Fibroblast of upper back skin (primary cell): ENCODE measurements around the gene MDC1.
"Not testable (repeated sequence)": the region's sequence is repeated elsewhere in the genome, so short reads cannot be mapped to it uniquely, and the experiment has no call there.

Experiments
- DNase-seq: peaks from one replicate; pipeline ENCODE4 v3.0.0-alpha.2; 2013

The MDC1 gene

GRCh38 chr6:30744054-30744805 lies 27.1 kb upstream of the MDC1 start, which contains the start of gene IER3:
TSS of gene IER3 (minus strand) at chr6:30744547. CDS start at chr6:30744518, 29 bp downstream.
- peak; percentile 95 for DNase-seq

- DNase-seq: no peak
Observed at GRCh38 chr6:30743099-30744053, 26.3 kb upstream of the MDC1 start.

- DNase-seq: peak; percentile 96
Observed at GRCh38 chr6:30742316-30743098, 25.4 kb upstream of the MDC1 start, which contains the start of gene FLOT1. TSS of gene FLOT1 (minus strand) at chr6:30742687. CDS start at chr6:30742189, 498 bp downstream.

DNA sequence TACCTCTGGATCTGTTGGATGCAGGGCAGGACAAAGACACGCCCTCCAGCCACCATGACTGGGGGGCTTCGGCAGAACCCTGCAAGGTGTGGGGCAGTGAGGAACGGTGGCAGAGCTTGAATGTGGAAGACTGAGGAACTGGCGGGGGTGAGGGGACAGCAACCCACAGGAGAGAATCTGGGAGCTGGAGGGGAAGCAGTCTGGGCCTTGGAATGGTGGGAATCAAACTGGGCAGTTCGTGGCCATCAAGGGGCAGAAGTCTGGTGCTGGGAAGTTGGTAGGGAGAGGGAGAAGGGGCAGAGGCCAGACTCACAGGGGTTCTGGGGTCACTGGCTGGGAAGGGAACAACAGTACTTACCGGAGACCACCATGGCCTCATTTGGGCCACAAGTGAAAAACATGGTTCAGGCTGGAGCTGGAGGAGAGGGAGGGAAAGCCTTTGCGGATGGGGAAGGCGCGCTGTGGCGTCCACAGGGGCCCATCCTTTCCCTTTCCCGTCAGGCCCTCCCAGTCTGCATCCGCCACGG lies 24.8 kb upstream of the MDC1 start:
- DNase-seq: no peak

DNA sequence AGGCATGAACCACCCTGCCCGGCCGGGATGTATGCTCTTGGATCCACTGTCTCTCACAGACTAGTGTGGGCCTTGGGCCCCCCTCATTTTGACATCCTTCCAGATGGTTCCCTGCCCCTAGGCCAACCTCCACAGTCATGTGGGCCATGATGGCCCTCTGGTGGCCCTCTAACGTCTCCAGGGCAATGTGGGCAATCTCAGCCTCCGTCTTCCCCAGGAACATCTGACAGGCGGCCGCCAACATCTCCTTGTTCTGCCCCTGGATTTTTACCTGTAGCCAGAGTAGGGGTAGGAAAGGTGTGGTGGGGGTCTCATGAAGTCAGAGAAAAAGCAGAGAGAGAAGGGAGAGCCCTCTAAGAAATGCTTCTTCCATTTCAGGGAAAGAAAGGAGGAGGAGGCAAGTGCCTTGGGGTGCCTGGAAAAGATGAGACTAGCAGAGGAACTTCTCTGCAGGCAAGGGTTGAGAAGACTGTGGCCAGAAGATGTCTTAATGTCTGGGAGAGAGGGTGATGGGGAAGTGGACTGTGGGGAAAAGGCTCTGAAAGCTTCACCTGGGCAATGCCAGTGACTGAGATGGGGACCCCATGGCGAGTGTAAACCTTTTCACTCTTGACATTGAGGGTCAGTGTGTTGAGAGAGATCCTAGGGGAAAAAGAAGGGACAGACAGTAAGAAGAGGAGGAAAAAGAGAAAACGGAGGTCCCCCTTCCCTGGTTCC lies 24.1 kb upstream of the MDC1 start:
- no peak for DNase-seq

DNA sequence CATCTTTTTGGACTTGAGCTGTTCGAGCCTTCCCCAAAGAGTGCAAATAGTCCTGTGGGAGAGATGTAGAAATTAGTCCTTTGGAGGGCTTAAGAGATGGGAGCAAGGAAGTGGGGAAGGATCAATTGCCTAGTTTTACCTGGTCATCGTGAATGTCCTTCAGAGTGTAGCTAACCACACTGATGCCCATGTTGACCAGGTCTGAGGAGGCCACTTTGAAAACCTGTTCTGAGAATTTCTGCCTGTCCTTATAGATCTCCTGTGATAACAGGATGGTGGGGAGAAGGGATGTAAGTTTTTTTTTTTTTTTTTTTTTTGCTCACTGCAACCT lies 23.4 kb upstream of the MDC1 start:
- DNase-seq: no peak

DNA sequence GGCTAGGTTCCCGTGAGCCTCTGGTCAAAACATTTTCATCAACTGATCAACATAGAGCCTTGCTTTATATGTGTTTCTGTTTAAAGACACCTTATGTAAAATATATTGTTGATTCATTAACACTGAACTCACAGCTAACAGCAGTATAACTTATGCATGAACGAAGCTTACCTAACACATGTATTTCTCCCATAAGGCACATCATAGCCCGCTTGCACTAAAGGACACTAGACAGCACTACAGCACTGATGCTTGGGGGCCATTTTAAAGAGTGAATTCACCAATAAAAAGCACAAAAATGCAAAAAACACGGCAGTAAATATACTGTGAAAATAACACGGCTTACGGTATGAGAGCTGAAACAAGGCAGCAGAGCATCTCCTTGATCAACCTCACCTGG lies 21.5 kb upstream of the MDC1 start:
- no peak for DNase-seq

DNA sequence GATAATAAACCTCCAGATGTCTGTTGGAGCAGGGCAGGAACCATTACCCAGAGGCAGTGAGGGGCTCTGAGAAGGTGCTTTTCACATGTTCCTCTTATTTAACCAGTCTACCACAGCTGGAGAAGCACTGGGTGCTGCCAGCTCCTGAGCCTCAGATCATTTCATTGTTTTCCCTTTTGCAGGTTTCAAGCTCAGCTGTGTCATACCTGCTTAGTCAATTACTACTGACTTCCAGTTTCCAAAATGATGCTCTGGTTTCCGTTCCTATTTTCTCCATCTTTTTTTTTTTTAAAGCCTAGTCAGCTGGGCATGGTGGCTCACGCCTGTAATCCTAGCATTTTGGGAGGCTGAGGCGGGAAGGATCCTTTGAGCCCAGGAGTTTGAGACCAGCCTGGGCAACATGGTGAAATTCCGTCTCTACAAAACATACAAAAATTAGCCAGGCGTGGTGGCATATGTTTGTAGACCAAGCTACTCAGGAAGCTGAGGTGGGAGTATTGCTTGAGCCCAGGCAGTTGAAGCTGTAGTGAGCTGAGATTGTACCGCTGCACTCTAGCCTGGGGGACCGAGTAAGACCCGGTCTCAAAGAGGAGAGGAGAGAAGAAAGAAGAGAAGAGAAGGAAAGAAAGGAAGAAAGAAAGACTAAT lies 18.7 kb upstream of the MDC1 start:
- DNase-seq: no peak

DNA sequence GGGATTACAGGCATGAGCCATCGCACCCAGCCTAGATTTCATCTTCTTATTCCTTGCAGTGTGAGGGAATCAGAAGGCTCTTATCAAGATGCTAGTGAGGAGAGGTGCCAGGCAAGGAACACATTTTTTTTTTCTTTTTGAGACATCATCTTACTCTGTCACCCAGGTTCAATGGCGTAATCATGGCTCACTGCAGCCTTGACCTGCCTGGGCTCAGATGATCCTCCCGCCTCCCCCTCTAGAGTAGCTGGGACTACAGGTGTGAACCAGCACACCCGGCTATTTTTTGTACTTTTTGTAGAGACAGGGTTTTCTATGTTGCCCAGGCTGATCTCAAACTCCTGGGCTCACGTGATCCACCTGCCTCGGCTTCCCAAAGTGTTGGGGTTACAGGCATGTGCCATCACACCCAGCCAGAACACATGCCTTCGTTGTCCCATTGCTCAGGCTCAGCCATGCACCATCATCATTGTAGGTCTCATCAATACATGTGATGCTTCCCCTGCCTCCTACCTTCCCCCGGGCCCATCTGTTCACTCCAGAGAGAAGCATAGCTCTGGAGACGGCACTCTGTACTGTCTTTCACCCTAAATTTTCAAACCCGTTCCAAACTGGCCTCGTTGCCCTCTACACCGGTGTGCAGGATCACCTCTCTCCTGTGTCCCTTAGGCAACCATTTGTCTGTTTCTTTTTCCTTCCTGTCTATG lies 15.3 kb upstream of the MDC1 start:
- no peak for DNase-seq

GRCh38 chr6:30730601-30731435 lies 13.7 kb upstream of the MDC1 start:
- peak; percentile 51 for DNase-seq

- DNase-seq: peak; percentile 53
Observed at GRCh38 chr6:30727920-30728553, 11.0 kb upstream of the MDC1 start.

GRCh38 chr6:30726506-30727413 lies 9.7 kb upstream of the MDC1 start:
- peak; percentile 21 for DNase-seq

DNA sequence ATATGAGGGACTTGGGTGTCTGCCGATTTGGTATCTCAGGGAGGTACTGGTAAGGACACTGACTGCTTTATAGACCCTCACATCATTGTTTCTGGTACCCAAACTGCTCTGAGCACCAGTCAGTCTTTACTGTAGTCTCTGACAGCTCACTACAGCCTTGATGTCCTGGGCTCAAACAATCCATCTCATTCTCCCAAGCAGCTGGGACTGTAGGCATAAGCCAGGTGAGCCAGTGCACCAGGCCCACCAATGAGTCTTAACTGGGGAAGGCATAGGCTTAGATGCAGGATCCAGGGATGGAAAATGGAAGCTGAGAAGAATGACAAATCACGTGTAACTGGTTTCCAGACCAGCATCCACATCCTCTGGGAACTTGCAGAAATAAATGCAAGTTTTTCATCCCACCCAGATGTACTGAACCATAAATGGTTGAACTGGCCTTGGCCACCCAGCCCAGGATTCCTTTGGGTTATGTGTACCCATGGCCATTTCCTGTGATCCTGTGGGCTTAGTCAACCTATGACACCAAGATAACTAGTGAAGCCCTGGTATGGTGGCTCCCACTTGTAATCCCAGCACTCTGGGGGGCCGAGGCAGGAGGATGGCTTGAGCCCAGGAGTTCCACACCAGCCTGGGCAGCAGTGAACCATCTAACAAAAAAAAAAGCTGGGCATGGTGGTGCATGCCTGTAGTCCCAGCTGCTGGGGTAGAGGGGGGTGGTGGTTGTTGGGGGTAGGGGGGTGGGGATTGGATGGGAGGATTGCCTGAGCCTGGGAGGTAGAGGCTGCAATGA lies 8.8 kb upstream of the MDC1 start:
- DNase-seq: peak; percentile 65

DNA sequence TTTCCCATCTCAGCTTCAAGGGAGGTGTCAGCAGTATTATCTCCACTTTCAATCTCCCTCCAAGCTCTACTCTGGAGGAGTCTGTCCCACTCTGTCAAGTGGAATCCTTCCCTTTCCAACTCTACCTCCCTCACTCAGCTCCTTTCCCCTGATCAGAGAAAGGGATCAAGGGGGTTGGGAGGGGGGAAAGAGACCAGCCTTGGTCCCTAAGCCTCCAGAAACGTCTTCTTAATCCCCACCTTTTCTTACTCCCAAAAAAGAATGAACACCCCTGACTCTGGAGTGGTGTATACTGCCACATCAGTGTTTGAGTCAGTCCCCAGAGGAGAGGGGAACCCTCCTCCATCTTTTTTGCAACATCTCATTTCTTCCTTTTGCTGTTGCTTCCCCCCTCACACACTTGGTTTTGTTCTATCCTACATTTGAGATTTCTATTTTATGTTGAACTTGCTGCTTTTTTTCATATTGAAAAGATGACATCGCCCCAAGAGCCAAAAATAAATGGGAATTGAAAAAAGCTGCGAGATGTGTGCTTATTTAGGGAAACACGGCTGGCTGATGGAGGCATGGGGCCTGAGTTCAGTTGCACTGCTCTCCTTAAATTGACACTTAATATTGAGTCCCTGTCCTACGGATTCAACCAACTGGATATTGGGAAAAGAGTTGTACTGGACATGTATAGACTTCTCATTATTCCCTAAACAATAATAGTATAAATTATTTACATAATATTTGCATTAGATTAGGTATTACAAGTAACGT lies 8.0 kb upstream of the MDC1 start:
- peak; percentile 24 for DNase-seq

- not testable (repeated sequence) for DNase-seq
Observed at GRCh38 chr6:30723843-30724741, 7.0 kb upstream of the MDC1 start.
